Astrocyte (in vitro differentiated cells and primary cell): ENCODE measurements around the gene SF1. TPM values are rescaled to one million over a fixed set of nuclear protein-coding genes. Genes with fewer than 3 reads are reported as not detected.

ENCODE experiments used
- DNase-seq: peaks from one replicate; pipeline ENCODE4 v3.0.0-alpha.2; 2010; ENCODE audit warnings: low read depth
- FAIRE-seq: peaks from 2 replicates; lab custom pipeline; 2011; peaks lifted over from hg19 to GRCh38; lab: Jason Lieb, UNC
- H2AFZ ChIP-seq: 2 replicates; pipeline ENCODE4 v1.6.0; 2012; ENCODE audit warnings: low read depth, low read length, inconsistent platforms
- H3K27ac ChIP-seq: 2 replicates; pipeline ENCODE4 v1.5.1; 2011; ENCODE audit warnings: low read depth, low read length, inconsistent platforms
- H3K27me3 ChIP-seq: 2 replicates; pipeline ENCODE4 v1.6.0; 2011; ENCODE audit warnings: low read length, inconsistent platforms; ENCODE audit not compliant: insufficient read depth
- H3K36me3 ChIP-seq: 2 replicates; pipeline ENCODE4 v1.5.1; 2011; ENCODE audit warnings: low read length, inconsistent platforms; ENCODE audit not compliant: insufficient read depth
- H3K4me1 ChIP-seq: 2 replicates; pipeline ENCODE4 v1.5.1; 2011; ENCODE audit warnings: low read length, inconsistent platforms; ENCODE audit not compliant: insufficient read depth
- H3K4me2 ChIP-seq: 2 replicates; pipeline ENCODE4 v1.6.0; 2012; ENCODE audit warnings: low read length, inconsistent platforms
- H3K4me3 ChIP-seq: 2 replicates; pipeline ENCODE4 v1.5.1; 2011; ENCODE audit warnings: low read depth, mild to moderate bottlenecking, low read length, inconsistent platforms; ENCODE audit not compliant: insufficient read depth
- H3K79me2 ChIP-seq: 2 replicates; pipeline ENCODE4 v1.6.0; 2012; ENCODE audit warnings: mild to moderate bottlenecking, low read length, inconsistent platforms; ENCODE audit not compliant: insufficient read depth
- H3K9ac ChIP-seq: 2 replicates; pipeline ENCODE4 v1.6.0; 2012; ENCODE audit warnings: mild to moderate bottlenecking, low read length, inconsistent platforms
- H3K9me3 ChIP-seq: 2 replicates; pipeline ENCODE4 v1.5.1; 2012; ENCODE audit warnings: low read depth, mild to moderate bottlenecking, low read length, inconsistent platforms; ENCODE audit not compliant: insufficient read depth
- H4K20me1 ChIP-seq: 2 replicates; pipeline ENCODE4 v1.6.0; 2012; ENCODE audit warnings: low read length, inconsistent platforms; ENCODE audit not compliant: insufficient read depth
- H3K27ac Mint-ChIP-seq: one replicate; pipeline ENCODE4 v1.8.0; 2021; ENCODE audit warnings: mild to moderate bottlenecking, mixed read lengths; ENCODE audit not compliant: unreplicated experiment
- H3K27me3 Mint-ChIP-seq: one replicate; pipeline ENCODE4 v1.8.0; 2021; ENCODE audit warnings: low read depth, mixed read lengths; ENCODE audit not compliant: unreplicated experiment
- H3K36me3 Mint-ChIP-seq: one replicate; pipeline ENCODE4 v1.8.0; 2021; ENCODE audit warnings: low read depth, mixed read lengths; ENCODE audit not compliant: unreplicated experiment
- H3K4me1 Mint-ChIP-seq: one replicate; pipeline ENCODE4 v1.8.0; 2021; ENCODE audit warnings: low read depth, mixed read lengths; ENCODE audit not compliant: unreplicated experiment
- H3K4me3 Mint-ChIP-seq: one replicate; pipeline ENCODE4 v1.8.0; 2021; ENCODE audit warnings: mild to moderate bottlenecking, moderate library complexity, mixed read lengths; ENCODE audit not compliant: unreplicated experiment
- H3K9me3 Mint-ChIP-seq: one replicate; pipeline ENCODE4 v1.8.0; 2021; ENCODE audit warnings: mild to moderate bottlenecking, mixed read lengths; ENCODE audit not compliant: unreplicated experiment
- EZH2 ChIP-seq: IDR thresholded peaks from 2 replicates; pipeline ENCODE4 v1.6.1; 2012; ENCODE audit warnings: mild to moderate bottlenecking, low read length, inconsistent platforms; ENCODE audit not compliant: insufficient read depth
- total RNA-seq: library from RNA; stranded (reverse); gene quantifications from 2 replicates; pipeline ENCODE4 v1.2.1, GENCODE V29; 2021
- TF ChIP-seq, protein P1 (sequence below): IDR thresholded peaks from 2 replicates; pipeline ENCODE4 v1.5.1; 2011; ENCODE audit warnings: low read depth, mild to moderate bottlenecking, inconsistent platforms, low read length, moderate library complexity; ENCODE audit not compliant: insufficient read depth

The SF1 gene
- total RNA-seq, 1 donor from 2014 or later, result 215 TPM

DNA sequence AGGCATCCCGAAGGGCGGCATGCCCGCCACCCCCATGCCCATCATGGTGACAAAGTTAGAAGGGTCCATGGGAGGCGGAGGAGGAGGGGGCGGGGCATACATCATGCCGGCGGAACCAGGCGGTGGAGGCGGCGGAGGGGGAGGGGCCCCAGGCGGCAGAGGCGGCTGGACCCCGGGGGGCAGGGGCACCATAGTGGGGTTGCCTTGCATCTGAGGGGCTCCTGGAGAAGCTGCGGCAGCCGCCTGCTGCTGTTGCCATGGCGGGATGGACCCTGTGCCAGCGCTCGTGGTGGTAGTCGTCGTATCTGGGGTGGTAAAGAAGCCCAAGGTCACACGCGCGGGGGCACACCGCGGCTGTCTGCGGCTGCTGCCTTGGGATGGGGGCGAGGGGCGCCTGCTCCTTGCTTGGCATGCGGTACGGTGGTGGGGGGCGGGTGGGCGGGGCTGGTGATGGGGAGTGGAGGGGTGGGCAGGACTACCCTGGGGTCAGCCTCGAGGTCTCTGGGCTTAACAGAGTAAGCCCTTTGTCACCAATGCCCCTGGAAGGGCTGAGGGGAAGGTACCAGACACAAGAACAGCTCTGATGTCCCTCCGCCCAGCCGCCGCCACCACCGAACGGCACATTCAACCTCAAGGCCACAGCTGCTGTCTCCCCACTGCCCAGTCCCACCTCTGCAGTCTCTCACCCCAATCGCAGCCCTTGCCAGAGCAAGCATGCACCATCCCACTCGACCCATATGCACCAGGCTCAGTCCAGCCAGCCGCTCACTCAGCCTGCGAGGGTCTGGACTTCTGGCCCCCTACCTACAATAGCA, 12.3 kb downstream of the SF1 start:
- DNase-seq (no peak), FAIRE-seq (no peak)
- no peak overlapping the region for H3K4me2 ChIP-seq
- H3K27ac Mint-ChIP-seq, result no peak overlapping the region
- no peak overlapping the region for H3K4me3 Mint-ChIP-seq
- H3K27me3 Mint-ChIP-seq, result no peaks in the 10 kb centered on the region
- H3K4me3 ChIP-seq, result no peak overlapping the region
- H3K36me3 ChIP-seq, result peaks cover 58% of the 10 kb centered on the region
- H3K27ac ChIP-seq, result no peak overlapping the region
- H3K36me3 Mint-ChIP-seq, result peaks cover 13% of the 10 kb centered on the region
- H3K4me1 ChIP-seq, result peaks cover 24% of the 10 kb centered on the region
- H3K79me2 ChIP-seq, result peaks cover 36% of the 10 kb centered on the region
- H3K27me3 ChIP-seq, result no peaks in the 10 kb centered on the region
- H4K20me1 ChIP-seq, result peaks cover 87% of the 10 kb centered on the region
- no peaks in the 10 kb centered on the region for H3K9me3 Mint-ChIP-seq
- no peak overlapping the region for H2AFZ ChIP-seq
- TF ChIP-seq, protein P1, sequence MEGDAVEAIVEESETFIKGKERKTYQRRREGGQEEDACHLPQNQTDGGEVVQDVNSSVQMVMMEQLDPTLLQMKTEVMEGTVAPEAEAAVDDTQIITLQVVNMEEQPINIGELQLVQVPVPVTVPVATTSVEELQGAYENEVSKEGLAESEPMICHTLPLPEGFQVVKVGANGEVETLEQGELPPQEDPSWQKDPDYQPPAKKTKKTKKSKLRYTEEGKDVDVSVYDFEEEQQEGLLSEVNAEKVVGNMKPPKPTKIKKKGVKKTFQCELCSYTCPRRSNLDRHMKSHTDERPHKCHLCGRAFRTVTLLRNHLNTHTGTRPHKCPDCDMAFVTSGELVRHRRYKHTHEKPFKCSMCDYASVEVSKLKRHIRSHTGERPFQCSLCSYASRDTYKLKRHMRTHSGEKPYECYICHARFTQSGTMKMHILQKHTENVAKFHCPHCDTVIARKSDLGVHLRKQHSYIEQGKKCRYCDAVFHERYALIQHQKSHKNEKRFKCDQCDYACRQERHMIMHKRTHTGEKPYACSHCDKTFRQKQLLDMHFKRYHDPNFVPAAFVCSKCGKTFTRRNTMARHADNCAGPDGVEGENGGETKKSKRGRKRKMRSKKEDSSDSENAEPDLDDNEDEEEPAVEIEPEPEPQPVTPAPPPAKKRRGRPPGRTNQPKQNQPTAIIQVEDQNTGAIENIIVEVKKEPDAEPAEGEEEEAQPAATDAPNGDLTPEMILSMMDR, result no peak
- no peak for TF ChIP-seq EZH2
- H3K9me3 ChIP-seq, result no peaks in the 10 kb centered on the region
- peaks cover 26% of the 10 kb centered on the region for H3K4me1 Mint-ChIP-seq
- H3K9ac ChIP-seq, result no peak overlapping the region

DNA sequence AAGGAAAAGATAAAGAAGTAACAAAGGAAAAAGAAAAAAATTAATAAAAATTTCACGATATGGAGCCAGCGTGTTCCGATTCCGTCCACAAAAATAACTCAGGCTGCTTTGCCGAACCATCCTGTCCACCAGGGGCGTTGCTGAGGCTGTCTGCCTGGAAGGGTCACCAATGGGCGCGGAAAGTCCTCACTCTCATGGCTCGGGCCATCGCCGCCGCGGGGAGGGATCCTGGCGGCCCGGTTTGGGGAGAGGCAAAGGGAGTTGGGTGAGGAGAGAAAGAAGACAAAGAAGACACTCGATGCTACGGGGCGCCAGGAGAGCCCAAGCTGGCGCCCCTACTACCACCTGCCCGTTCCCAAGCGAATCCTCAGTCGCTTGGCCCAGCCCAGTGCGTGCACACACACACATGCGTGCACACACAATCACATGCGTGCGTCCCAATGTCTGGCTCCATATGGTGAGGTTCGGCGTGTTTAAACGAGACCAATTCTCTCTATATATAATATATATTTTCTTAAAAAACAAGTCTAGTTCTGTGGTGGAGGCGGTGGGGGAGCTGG, 13.0 kb downstream of the SF1 start:
- Histone ChIP-seq H3K27ac (no peak overlapping the region), H3K4me2 (no peak overlapping the region), H3K9me3 (no peaks in the 10 kb centered on the region), H4K20me1 (peaks cover 87% of the 10 kb centered on the region), H3K9ac (no peak overlapping the region), H3K4me3 (no peak overlapping the region), H2AFZ (no peak overlapping the region), H3K79me2 (peaks cover 30% of the 10 kb centered on the region), H3K27me3 (no peaks in the 10 kb centered on the region), H3K4me1 (peaks cover 24% of the 10 kb centered on the region), H3K36me3 (peaks cover 53% of the 10 kb centered on the region)
- Mint-ChIP-seq H3K27ac (no peak overlapping the region), H3K36me3 (peaks cover 15% of the 10 kb centered on the region), H3K4me1 (peaks cover 29% of the 10 kb centered on the region), H3K9me3 (no peaks in the 10 kb centered on the region), H3K27me3 (no peaks in the 10 kb centered on the region), H3K4me3 (peak overlapping the region; percentile 67)
- FAIRE-seq (no peak), DNase-seq (no peak)
- TF ChIP-seq, protein P1, result peak; percentile 6
- TF ChIP-seq EZH2, result no peak

DNA sequence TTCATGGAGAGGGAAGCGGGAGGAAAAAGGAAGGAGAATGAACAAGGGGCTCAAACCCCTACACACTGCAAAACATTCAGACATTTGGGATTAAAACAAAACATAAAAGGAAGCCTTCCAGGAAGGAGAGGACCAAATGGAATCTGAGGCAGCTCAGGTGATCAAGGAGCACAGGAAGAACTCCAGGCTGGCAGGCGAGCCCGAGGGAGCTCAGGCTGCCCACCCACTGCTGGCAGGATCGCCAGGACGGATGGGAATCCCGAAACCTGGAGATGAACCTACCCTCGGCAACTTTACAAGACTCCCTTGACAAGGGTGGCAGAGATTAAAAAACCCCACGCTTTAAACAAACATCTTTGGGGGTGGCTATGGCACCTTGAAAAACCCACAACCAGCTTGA, 13.6 kb downstream of the SF1 start:
- TF ChIP-seq EZH2, result no peak
- TF ChIP-seq, protein P1, result no peak
- peaks cover 47% of the 10 kb centered on the region for H3K36me3 ChIP-seq
- peaks cover 15% of the 10 kb centered on the region for H3K36me3 Mint-ChIP-seq
- H2AFZ ChIP-seq, result no peak overlapping the region
- H3K79me2 ChIP-seq, result peaks cover 24% of the 10 kb centered on the region
- peak overlapping the region; percentile 70 for H3K4me2 ChIP-seq
- H3K9me3 Mint-ChIP-seq, result no peaks in the 10 kb centered on the region
- H3K4me1 Mint-ChIP-seq, result peaks cover 34% of the 10 kb centered on the region
- no peak overlapping the region for H3K27ac Mint-ChIP-seq
- no peaks in the 10 kb centered on the region for H3K27me3 ChIP-seq
- no peaks in the 10 kb centered on the region for H3K9me3 ChIP-seq
- DNase-seq, result no peak
- H3K27ac ChIP-seq, result no peak overlapping the region
- H3K4me1 ChIP-seq, result peaks cover 24% of the 10 kb centered on the region
- FAIRE-seq, result no peak
- peaks cover 86% of the 10 kb centered on the region for H4K20me1 ChIP-seq
- H3K9ac ChIP-seq, result peak overlapping the region; percentile 18
- H3K4me3 Mint-ChIP-seq, result peak overlapping the region; percentile 67
- H3K27me3 Mint-ChIP-seq, result no peaks in the 10 kb centered on the region
- H3K4me3 ChIP-seq, result no peak overlapping the region
